HG02981 (cell line): ENCODE data around the gene NARS2.
"Not testable (repeated sequence)": the region's sequence is repeated elsewhere in the genome, so short reads cannot be mapped to it uniquely, and the experiment has no call there.

ENCODE experiments used
- ATAC-seq: cut with Tn5 transposase; IDR thresholded peaks from one replicate; pipeline ENCODE4 v1.9.1; 2021; ENCODE audit warnings: mild to moderate bottlenecking, moderate library complexity; ENCODE audit not compliant: unreplicated experiment

NARS2 gene

DNA sequence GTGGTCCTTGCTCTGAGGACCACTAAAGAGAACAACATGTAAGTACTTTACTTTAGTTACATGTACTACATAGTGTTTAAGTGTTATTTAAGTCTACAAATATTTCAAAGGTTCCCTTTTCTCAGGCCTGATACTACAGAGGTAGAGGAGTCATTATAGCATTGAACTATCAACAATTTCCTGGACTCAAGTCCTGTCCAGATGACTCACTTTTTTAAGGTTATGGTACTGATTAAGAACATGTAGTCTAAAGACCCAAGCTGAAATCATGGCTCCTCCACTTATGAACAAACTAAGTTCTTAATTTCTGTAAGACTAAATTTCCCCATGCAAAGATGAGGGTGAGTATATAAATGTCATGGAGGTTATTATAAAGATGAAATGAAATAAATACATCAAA, 74.7 kb downstream of the NARS2 start:
- no peak for ATAC-seq

DNA sequence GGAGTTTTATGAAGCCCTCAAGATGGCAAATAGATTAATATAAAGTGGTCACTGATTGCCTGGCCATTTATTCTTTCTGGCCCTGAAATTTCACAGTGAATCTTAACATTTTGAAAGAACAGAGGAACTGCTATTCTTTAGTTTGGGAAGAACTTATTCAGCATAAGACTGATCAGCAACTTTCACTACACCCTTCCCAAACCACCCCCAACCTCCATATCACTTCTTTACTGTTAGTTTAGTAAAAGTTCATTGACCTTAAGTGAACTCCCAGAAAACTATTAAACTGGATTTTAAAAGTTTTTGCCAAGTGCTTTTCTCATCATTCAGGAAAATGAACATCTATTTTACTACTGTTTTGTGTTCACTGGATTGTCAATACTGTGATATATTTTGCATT, 77.4 kb downstream of the NARS2 start:
- ATAC-seq, result no peak

DNA sequence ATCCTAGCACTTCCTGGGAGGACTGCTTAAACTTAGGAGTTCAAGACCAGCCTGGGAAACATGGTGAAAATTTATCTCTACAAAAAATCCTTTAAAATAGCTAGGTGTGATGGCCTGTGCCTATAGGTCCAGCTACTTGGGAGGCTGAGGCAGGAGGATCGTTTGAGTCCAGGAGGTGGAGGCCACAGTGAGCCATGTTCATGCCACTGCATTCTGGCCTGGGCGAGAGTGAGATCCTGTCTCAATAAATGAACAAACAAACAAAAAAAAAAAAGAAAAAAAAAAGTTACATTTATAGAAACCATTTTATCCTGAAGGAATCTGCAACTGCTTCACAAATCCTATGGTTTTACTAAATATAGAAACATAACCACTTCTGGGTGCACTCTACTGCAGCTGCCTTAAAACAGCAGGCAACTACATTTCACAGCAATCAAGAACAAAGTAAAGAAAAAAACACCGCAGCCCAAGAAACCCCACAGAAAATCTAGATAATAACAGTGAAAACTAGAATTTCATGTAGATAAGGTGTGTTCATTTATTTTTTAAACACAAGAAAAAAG, 81.2 kb downstream of the NARS2 start:
- no peak for ATAC-seq

DNA sequence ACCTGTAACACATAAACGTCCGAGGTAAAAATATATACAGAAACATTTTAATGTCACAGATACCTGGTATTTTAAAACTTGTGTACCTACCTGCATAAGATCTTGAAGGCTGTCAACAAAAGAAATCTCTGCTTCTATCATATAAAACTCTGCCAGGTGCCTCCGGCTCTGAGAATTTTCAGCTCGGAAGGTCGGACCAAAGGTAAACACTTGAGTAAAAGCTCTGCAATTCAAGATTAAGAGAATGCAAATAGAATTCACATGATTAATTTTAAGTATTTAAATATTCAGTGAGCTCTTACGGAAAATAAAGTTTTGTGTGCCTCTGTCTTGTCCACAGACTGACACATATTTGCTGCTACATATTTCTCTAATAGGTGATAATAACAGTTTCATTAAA, 81.7 kb downstream of the NARS2 start:
- ATAC-seq, result no peak

DNA sequence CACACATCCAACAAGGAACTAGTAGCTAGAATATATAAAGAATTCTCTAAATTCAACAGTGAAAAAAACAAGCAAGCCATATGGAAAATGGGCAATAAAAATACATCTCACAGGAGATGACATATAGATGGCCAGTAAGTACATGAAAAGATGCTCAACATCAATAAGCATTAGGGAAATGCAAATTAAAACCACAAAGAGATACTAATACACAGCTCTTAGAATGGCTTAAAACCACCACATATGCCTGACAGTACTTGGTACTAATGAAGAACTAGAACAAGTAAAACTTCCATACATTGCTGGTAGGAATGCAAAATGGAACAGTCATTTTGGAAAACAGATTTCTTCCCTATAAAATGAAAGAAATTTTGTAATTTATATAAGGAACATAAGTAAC, 85.5 kb downstream of the NARS2 start:
- no peak for ATAC-seq

DNA sequence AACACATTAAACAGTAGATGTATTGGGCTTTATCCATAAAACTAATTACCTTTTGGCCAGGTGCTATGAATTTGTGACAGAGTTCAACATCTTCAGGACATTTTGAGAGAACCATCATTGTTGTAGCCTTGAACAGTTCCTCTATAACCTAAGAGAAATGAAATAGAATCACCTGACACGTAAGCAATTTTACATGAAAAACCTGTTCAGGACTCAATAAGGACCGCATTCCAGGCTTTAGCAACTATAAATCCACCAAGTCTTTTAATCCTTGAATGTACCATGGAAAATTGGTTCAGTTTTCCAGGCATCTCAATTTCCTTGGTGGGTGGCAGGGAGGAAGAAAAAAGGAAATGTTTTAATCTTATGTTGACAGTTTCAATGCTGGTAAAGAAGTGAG, 96.1 kb downstream of the NARS2 start:
- ATAC-seq, result no peak

DNA sequence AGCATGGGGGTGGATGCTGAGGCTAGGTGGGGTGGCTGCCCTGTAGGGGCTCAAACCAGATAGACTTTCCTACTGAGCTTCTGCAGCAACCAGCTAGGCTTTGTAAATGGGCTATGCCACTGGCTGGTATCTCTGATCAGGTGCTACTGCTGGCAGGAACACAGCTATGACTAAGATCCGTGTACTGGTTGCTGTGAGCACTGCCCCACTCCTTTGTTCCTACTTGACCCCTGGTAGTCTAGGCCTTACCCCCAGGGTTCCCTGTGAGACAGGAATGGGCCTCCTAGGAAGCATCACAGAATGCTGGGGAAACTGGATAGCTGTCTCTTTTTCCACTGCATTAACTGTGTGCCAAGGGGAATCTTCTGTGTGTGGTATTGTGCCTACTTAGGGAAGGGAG, 98.6 kb downstream of the NARS2 start:
- no peak for ATAC-seq

DNA sequence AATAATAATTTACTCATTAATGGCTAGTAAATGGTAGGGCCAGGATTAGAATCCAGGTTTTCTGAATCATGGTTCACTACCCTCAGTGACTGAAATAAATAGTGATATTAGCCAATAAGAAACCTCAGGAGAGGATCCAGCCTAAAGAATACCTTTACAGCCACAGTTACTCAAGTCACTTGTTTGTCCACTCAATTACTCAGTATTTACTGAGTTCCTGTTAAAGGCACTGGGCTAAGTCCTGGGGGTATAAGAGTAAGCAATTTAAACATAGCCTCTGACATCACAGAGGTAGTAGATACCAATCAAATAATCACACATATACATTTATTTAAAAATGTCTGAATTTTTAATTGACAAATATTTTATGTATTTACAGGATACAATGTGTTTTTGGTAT, 100.2 kb downstream of the NARS2 start:
- ATAC-seq, result no peak

DNA sequence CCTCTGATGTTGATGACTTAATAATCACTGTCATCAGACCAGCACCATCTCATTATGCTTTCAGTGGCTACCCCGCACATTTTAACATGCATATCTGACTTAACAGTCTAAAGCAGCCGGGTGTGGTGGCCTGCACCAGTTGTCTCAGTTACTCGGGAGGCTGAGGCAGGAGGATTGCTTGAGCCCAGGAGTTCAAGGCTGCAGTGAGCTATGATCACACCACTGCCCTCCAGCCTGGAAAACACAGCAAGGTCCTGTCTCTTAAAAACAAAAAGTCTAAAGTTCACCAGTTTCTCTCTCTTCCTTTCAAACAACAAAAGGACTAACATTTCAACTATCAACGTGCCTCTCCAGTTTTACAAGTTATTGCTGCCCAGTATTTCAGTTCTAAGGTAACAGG, 101.8 kb downstream of the NARS2 start:
- no peak for ATAC-seq

DNA sequence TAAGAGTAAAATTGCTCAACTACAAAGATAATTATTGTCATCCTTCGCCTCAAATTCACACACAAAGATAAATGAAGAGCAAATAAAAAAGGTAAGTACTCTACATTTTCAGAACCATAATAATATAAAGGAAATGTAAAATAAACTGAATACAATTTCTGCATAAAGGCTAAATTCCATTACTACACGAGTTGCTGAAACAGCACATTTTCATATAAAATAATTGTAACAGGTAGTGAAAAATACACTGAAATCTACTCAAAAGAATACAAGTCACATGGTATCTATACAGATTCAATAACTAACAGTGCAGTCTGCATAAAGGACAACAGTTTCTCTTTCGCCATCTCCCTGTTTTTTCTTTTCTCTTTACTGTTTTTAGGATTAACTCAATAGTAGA, 102.3 kb downstream of the NARS2 start:
- no peak for ATAC-seq

DNA sequence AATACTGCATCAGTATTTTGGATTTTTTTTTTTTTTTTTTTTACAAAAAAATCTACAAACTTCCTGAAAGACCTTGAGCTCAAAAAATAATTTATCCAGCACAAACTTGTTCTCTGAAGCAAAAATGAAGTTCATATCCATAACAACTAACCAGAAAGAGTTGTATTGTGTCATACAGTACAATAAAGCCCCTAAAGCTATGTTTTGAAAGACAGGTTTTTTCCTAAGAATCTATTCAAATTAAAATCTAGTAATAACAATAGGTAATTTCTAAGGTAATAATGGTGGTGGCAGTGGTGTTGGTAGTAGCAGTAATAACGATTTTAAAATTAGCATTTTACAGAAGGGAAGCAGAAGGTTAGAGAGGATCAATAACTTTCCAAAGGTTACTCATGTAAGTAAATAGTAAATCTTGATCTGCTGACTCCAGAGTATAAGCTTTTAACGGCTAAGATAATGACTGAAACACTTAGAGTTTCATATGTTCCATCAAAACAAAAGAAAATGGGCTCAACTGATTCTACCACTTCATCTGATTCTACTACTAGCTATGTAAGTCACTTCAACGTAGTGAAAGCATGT, 103.7 kb downstream of the NARS2 start:
- no peak for ATAC-seq

DNA sequence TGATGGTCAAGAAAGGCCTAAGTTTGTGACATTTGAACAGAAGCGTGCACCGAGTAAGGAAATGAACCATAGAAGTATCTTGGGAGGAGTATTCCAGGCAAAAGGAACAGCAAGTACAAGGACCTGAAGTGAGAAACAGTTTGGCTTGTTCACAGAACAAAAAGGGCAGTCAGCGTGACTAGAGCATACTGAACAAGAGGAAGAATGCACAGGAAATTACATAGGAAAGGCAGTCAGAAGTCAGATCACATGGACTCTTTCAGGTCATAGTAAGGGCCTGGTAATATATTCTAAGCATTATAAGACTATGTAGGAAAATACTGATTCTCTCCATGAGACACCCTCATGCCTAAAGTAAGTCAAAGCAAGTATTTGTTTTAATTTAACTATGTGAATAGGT, 104.8 kb downstream of the NARS2 start:
- ATAC-seq, result no peak

DNA sequence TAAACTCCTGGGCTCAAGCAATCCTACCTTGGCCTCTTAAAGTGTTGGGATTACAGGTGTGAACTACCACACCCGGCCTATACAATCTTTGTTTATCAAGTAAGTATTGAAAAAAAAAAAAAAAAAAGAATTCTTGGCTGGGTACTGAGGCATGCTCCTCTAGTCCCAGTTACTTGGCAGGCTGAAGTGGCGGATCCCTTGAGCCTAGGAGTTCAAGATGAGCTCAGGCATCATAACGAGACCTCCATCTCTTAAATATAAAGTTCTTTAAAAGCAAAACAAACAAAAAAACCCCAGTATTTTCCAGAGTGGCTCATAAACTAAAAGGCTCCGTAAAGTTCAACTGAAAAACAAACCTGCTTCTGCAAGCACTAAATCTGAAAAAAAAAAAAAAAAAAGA, 106.7 kb downstream of the NARS2 start:
- no peak for ATAC-seq

DNA sequence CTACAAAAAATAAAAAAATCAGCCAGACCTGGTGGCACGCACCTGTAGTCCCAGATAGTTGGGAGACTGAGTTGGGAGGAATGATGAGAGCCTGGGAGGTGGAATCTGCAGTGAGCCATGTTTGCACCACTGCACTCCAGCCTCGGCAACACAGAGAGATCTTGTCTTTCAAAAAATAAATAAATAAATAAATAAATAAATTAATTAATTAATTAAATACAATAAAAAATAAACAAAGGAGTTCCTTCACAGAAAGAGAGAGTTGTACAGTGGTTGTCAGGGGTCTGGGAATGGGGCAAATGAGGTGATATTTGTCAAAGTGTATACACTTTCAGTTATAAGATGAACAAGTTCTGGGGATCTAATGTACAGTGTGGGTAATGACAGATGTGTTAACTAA, 107.3 kb downstream of the NARS2 start:
- no peak for ATAC-seq

DNA sequence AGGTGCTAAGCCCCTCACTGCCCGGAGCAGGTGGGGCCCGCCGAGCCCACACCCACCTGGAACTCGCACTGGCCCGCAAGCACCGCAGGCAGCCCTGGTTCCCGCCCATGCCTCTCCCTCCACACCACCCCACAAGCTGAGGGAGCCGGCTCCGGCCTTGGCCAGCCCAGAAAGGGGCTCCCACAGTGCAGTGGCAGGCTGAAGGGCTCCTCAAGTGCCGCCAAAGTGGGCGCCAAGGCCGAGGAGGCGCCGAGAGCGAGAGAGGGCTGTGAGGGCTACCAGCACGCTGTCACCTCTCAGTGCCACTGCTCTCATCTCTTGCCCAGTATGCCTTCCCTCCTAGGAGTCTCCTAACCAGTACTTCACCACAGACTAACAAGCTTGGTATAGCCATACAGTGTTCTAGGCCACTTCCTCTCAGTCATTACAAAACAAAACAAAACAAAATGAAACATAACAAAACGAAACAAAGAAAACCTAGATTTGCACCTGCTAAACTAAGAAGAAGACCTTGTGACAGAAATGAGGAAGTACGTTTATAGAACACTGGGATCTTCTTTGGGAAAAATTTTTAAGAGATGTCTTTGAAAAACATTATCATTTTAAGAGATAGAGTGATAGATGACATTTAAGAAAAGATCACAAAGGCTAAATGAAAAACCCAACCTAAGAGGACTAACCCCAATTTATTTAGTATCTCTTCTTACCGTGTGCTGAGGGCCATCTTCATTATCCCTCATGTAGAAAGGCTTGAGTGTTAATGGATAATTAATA, 109.3 kb downstream of the NARS2 start:
- ATAC-seq, result peak; percentile 99

DNA sequence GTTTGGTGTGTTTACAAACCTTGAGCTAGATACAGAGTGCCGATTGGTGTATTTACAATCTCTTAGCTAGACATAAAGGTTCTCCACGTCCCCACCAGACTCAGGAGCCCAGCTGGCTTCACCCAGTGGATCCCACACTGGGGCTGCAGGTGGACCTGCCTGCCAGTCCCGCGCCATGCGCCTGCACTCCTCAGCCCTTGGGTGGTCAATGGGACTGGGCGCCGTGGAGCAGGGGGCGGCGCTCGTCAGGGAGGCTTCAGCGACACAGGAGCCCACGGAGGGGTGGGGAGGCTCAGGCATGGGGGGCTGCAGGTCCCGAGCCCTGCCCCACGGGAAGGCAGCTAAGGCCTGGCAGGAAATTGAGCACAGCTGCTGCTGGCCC, 109.9 kb downstream of the NARS2 start:
- ATAC-seq, result not testable (repeated sequence)

DNA sequence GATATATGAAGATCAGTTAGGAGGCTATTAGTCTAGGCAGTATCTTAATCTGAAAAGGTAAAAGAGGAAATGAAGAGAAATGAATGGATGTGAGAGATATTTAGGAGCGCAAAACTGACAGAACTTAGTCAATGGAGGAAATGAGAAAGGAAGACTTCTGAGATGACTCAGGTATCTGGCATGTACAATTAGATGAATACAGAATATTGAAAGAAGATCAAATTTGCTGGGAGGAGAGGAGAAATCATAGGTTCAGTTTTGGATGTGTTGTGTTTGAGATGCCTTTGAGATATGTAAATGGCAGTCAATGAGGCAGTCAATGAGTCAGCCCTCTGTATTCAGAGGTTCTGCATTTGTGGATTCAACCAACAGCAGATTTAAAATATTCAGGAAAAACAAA, 114.2 kb downstream of the NARS2 start:
- ATAC-seq, result no peak

DNA sequence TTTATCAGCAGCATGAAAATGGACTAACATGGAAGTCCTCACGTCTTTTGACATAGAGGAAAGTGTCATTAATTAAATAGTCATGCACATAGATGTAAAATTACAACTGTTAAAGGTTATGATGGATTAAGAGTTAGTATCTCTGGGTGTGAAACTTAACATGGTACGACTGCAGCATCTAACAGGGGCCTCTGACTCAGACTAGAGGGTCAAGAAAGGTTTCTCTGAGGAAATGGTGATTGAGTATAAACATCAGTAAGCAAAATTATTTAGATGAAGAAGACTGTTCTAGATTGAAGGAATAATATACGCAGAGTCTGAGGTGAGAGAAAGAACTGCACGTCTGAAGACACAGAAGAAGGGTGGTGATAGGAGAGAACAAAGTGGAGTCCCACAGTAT, 114.9 kb downstream of the NARS2 start:
- ATAC-seq, result no peak

DNA sequence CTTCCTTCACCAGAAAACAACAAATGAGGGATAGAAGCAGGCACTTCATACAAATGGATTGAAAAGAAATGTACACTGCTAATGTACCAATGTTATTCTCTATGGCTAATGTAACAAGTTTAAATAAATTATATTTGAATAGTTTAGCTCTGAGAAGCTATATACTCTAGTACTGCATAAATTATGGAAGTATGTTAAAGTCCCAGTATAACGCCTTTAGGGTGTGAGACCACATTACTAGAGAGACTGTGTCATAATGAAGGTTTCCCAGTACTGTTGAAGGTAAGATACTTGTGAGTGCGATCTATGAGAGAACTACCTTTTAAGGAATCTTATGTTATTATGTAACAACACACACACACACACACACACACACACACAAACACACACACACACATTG, 117.2 kb downstream of the NARS2 start:
- no peak for ATAC-seq

DNA sequence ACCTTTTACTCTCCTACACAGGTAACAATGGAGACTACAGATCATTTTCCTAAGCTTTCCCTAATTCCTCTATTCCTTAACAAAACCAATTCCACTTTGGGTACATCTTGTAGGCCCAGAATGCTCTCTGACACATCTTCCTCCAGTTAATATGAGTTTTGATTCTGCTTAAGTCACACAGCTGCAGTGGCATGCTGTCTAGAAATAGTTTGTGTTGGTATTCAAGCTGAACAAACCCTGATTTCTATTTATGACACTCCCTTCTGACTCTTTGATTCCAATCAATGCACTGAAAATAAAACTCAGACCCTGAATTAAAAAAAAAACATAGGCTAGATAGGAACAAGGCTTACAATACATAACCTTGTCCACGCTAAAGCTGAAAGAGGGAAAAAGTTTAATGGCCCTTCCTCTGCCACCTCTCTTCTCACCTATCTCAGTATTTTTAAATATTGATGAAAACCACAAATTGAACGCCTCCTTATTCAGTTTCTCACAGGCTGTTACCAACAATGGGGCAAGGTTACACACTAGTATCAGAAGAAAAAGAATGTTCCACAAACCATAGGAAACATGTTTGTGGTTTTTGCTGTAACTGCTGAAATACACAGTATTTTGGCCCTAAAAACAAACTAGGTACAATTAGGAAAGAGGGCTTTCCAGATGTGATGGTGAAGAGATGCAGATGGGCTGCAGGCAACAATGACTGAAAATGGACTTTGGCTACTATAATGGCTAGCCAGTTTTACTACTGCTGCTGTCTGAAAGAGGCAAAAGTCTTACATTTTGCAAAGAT, 121.3 kb downstream of the NARS2 start:
- ATAC-seq, result no peak

DNA sequence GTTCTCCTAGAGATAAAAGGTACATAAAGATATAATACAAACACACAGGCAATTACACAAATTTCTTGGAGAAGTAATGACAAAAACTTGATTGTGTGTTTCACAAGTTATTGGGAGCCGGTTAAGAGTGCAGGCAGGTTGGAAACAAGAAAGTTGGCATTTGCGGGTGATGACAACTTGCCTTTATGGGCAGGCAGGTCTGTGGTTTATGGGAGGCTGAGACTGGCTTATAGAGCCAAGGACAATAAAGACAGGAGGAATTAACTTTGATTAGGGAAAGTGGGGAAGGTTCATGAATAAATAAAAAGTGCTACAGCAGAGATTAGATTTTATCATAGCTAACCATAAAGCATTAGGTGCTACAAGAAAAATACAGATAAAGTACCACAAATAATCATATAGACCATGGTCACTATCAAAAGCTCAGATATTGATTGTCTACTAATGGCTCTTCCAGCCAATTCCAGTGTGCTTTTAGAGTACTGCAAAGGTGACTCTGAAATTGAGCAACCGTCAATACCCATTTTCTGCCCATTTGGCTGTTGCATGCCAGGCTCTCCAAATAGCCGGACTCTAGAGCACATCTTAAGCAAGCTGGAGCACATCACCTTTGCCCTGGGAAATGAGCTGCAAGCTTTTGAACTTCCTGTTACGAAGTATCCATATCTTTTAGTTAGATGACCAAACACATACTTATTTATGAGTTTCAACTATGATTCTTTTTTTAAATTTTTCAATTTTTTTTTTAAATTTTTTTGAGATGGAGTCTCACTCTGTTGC, 123.1 kb downstream of the NARS2 start:
- no peak for ATAC-seq
